Natural killer cell (primary cell): ENCODE results near the gene CAPZA2. TPM values are rescaled to one million over a fixed set of nuclear protein-coding genes. Genes with fewer than 3 reads are reported as not detected.

Source experiments
- ATAC-seq, 3 donors: fragments of 150-1000 bp in 2 of 3; fragments of 200-7000 bp in 1 of 3; cut with Tn5 transposase; 1 replicate in 1 of 3; 2 replicates in 2 of 3; pipeline ENCODE4 v1.10.0; 2021; ENCODE audit warnings: mild to moderate bottlenecking in 2 of 3, moderate library complexity in 2 of 3
- DNase-seq, 2 donors: peaks; one replicate each; pipeline versions ENCODE4 v3.0.0 to v3.0.0-alpha.2; 2013 to 2021; ENCODE audit warnings: mixed read lengths in 1 of 2
- H3K27ac ChIP-seq: one replicate; pipeline ENCODE4 v1.5.1; 2013; ENCODE audit warnings: mild to moderate bottlenecking, low read length
- H3K27me3 ChIP-seq: one replicate; pipeline ENCODE4 v1.6.1; 2013; ENCODE audit warnings: low read length; ENCODE audit not compliant: control insufficient read depth, insufficient read depth
- H3K36me3 ChIP-seq: one replicate; pipeline ENCODE4 v1.6.1; 2013; ENCODE audit warnings: low read length; ENCODE audit not compliant: control insufficient read depth, insufficient read depth
- H3K4me1 ChIP-seq: one replicate; pipeline ENCODE4 v1.6.1; 2013; ENCODE audit warnings: low read length; ENCODE audit not compliant: control insufficient read depth, insufficient read depth
- H3K4me3 ChIP-seq: one replicate; pipeline ENCODE4 v1.5.1; 2013; ENCODE audit warnings: low read length
- H3K9me3 ChIP-seq: one replicate; pipeline ENCODE4 v1.6.1; 2013; ENCODE audit warnings: low read length; ENCODE audit not compliant: control insufficient read depth, insufficient read depth
- H3K27ac Mint-ChIP-seq, 2 donors: one replicate each; pipeline ENCODE4 v1.8.0; 2022; ENCODE audit warnings: mild to moderate bottlenecking in 2 of 2, mixed read lengths in 2 of 2, moderate library complexity in 1 of 2
- H3K27me3 Mint-ChIP-seq, 2 donors: one replicate each; pipeline ENCODE4 v1.8.0; 2022; ENCODE audit warnings: low read depth in 2 of 2, mixed read lengths in 2 of 2
- H3K36me3 Mint-ChIP-seq: one replicate; pipeline ENCODE4 v1.8.0; 2022; ENCODE audit warnings: mixed read lengths
- H3K4me1 Mint-ChIP-seq, 2 donors: one replicate each; pipeline ENCODE4 v1.8.0; 2022; ENCODE audit warnings: mixed read lengths in 2 of 2
- H3K4me3 Mint-ChIP-seq: one replicate; pipeline ENCODE4 v1.8.0; 2022; ENCODE audit warnings: mild to moderate bottlenecking, moderate library complexity, mixed read lengths
- H3K9me3 Mint-ChIP-seq, 2 donors: one replicate each; pipeline ENCODE4 v1.8.0; 2022; ENCODE audit warnings: mixed read lengths in 2 of 2
- WGBS: methylation state at CpG from one replicate; pipeline ENCODE4 v1.1.7; 2013; ENCODE audit warnings: missing lambda C conversion rate; ENCODE audit not compliant: insufficient coverage; 5-methylcytosine and 5-hydroxymethylcytosine counted together
- intact Hi-C: fragments of 100-400 bp; cut with micrococcal nuclease; formaldehyde crosslinking; loops from one replicate; pipeline ENCODE4 v1.14.2; 2022
- total RNA-seq, 4 donors: library from RNA; stranded (reverse); fragments of 120-200 nt in 1 of 4; gene quantifications; one replicate each; pipeline versions ENCODE4 v1.2.3 to v1.2.4, GENCODE V29; 2013 to 2022
- TF ChIP-seq, protein P1 (sequence below): fragments of 200-600 bp; IDR thresholded peaks from one replicate; pipeline ENCODE4 v1.8.0; 2022; ENCODE audit warnings: antibody characterized with exemption

CAPZA2 gene
- total RNA-seq, 3 donors from 2014 or later (not counting 1 experiment from before 2014, with no cell fraction given), result 97.0 to 135 (median 131) TPM

DNA sequence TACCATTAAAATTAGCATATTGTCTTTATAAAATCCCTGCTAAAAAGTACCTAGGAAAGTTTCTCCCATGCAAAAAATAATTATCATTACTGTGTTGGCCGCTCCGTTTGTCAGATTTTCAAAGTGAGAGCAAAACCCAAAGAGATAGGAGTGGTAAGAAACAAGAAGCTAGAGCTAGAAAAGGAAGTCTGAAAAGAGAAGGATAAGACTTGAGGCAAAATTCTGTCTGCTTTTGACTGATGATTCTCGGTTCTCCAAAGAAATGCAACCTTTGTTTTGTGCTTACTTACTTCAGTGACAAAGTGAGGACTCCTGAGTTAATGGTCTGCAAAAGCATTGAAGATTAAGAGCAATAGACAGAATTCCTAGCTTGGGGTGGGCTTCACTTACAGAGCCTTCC, 33.3 kb upstream of the CAPZA2 start:
- H3K4me1 Mint-ChIP-seq, result no peaks in the 10 kb centered on the region
- no peaks in the 10 kb centered on the region for H3K4me1 ChIP-seq
- H3K36me3 Mint-ChIP-seq, result no peaks in the 10 kb centered on the region
- intact Hi-C loops, result no loop called here
- TF ChIP-seq, protein P1, sequence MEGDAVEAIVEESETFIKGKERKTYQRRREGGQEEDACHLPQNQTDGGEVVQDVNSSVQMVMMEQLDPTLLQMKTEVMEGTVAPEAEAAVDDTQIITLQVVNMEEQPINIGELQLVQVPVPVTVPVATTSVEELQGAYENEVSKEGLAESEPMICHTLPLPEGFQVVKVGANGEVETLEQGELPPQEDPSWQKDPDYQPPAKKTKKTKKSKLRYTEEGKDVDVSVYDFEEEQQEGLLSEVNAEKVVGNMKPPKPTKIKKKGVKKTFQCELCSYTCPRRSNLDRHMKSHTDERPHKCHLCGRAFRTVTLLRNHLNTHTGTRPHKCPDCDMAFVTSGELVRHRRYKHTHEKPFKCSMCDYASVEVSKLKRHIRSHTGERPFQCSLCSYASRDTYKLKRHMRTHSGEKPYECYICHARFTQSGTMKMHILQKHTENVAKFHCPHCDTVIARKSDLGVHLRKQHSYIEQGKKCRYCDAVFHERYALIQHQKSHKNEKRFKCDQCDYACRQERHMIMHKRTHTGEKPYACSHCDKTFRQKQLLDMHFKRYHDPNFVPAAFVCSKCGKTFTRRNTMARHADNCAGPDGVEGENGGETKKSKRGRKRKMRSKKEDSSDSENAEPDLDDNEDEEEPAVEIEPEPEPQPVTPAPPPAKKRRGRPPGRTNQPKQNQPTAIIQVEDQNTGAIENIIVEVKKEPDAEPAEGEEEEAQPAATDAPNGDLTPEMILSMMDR, result no peak
- H3K27me3 ChIP-seq, result no peaks in the 10 kb centered on the region
- no peaks in the 10 kb centered on the region for H3K9me3 Mint-ChIP-seq
- no peaks in the 10 kb centered on the region for H3K36me3 ChIP-seq
- no peak overlapping the region for H3K27ac Mint-ChIP-seq
- no peaks in the 10 kb centered on the region for H3K9me3 ChIP-seq
- H3K4me3 Mint-ChIP-seq, result no peak overlapping the region
- peaks cover 15 to 28% of the 10 kb centered on the region in 2 donors for H3K27me3 Mint-ChIP-seq
- no peak overlapping the region for H3K27ac ChIP-seq
- 36% methylated on average over 3 of the region's 3 CpGs for WGBS
- DNase-seq, result no peak
- ATAC-seq, result no peak
- H3K4me3 ChIP-seq, result no peak overlapping the region

DNA sequence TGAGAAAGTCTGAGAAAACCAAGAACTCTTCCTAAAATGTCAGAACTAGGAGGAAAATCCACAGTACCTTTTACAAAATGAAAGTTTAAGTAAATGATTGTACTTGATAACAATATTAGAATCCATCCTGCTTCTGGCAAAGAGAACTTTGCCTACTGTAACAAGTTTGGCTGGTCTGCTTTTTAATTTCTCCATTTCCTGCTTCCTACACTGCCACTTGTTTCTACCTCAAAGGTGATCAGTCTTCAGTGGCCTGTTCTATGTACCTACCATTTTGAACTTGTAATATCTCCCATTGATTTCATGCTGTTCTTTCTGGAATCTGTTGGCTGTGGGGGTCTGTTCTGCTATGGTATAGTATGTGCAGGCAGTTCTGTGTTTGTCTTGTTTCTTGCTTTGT, 32.9 kb upstream of the CAPZA2 start:
- H3K4me3 ChIP-seq, result no peak overlapping the region
- H3K27me3 ChIP-seq, result no peaks in the 10 kb centered on the region
- no peak overlapping the region for H3K27ac ChIP-seq
- no peaks in the 10 kb centered on the region for H3K9me3 Mint-ChIP-seq
- no peaks in the 10 kb centered on the region for H3K4me1 Mint-ChIP-seq
- H3K4me3 Mint-ChIP-seq, result no peak overlapping the region
- DNase-seq (no peak), ATAC-seq (no peak)
- no peaks in the 10 kb centered on the region for H3K4me1 ChIP-seq
- H3K27me3 Mint-ChIP-seq, result peaks cover 11 to 24% of the 10 kb centered on the region in 2 donors
- no peaks in the 10 kb centered on the region for H3K9me3 ChIP-seq
- H3K36me3 Mint-ChIP-seq, result no peaks in the 10 kb centered on the region
- H3K36me3 ChIP-seq, result no peaks in the 10 kb centered on the region
- TF ChIP-seq, protein P1, result no peak
- intact Hi-C loops, result no loop called here
- H3K27ac Mint-ChIP-seq, result no peak overlapping the region

DNA sequence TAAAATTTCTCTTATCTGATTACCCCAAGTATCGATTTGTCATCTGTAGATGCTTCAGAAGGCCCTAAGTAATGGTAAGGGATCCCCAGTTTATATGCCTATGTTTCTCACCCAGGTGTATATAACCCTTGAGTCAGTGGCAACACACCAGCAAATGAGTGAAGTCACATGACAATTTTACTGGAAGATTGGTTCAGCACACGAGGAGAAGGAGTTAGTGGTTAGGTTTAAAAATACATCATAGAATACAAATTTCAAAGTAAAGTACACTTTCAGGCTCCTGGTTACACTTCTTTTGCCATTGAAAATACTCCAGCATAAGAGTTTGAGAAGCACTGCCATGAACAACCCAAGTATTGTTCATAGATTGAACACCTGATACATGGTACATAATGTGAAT, 29.7 kb upstream of the CAPZA2 start:
- H3K4me1 ChIP-seq, result no peaks in the 10 kb centered on the region
- Mint-ChIP-seq H3K36me3 (no peaks in the 10 kb centered on the region), H3K4me1 (no peaks in the 10 kb centered on the region), H3K4me3 (no peak overlapping the region), H3K27me3 (peaks cover 7 to 9% of the 10 kb centered on the region in 2 donors), H3K9me3 (no peaks in the 10 kb centered on the region), H3K27ac (no peak overlapping the region)
- H3K9me3 ChIP-seq, result no peaks in the 10 kb centered on the region
- intact Hi-C loops, result no loop called here
- H3K4me3 ChIP-seq, result no peak overlapping the region
- H3K27me3 ChIP-seq, result no peaks in the 10 kb centered on the region
- H3K27ac ChIP-seq, result no peak overlapping the region
- 100% methylated on average over 1 of the region's 2 CpGs for WGBS
- no peak for DNase-seq
- no peak for ATAC-seq
- no peaks in the 10 kb centered on the region for H3K36me3 ChIP-seq
- TF ChIP-seq, protein P1, result no peak

DNA sequence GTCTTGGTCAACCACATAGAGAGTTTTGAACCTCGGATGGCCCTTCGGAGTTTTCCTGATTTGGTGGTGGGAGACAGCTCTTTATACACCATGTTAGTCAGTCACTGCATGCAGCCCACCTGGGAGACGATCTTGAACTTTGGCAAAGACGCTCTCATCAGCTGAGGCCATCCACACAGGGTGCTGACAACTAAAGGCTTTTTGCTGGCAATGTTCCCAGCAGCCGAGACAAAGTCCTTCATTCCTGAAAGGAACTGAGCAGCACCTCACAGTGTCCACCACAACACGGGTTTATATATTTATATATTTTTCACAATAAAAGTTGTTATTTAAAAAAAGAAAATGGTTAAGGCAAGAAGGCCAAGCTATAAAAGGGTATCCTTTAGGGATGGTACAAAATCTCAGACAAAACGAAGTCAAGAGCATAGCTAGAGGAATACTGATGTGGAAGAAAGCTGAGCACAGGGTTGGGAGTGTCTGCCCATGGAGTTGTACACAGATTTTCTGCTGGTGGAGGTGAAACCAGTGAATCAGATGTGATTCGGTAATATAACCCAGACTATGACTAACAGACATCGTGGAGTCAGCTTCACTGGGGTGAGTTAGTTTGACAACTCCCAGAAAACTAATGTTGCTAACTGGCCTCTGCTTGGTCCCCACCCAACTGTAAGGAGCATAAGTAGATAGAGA, 27.4 kb upstream of the CAPZA2 start:
- H3K4me1 ChIP-seq, result no peaks in the 10 kb centered on the region
- TF ChIP-seq, protein P1, result no peak
- ATAC-seq (no peak), DNase-seq (no peak)
- no peaks in the 10 kb centered on the region for H3K9me3 Mint-ChIP-seq
- peaks cover 7 to 9% of the 10 kb centered on the region in 2 donors for H3K27me3 Mint-ChIP-seq
- no peaks in the 10 kb centered on the region for H3K36me3 Mint-ChIP-seq
- no peak overlapping the region for H3K27ac Mint-ChIP-seq
- no peak overlapping the region for H3K4me3 ChIP-seq
- H3K9me3 ChIP-seq, result no peaks in the 10 kb centered on the region
- no peaks in the 10 kb centered on the region for H3K27me3 ChIP-seq
- H3K4me3 Mint-ChIP-seq, result no peak overlapping the region
- intact Hi-C loops, result no loop called here
- H3K4me1 Mint-ChIP-seq, result no peaks in the 10 kb centered on the region
- H3K36me3 ChIP-seq, result no peaks in the 10 kb centered on the region
- 88% methylated on average over 8 of the region's 9 CpGs for WGBS
- no peak overlapping the region for H3K27ac ChIP-seq
